IMR-90 (cell line): ENCODE data around the gene ANGPTL7.

ENCODE experiments used
- BHLHE40 ChIP-seq: fragments of 150-350 bp; IDR thresholded peaks from 2 replicates; pipeline ENCODE4 v1.6.1; 2016; ENCODE audit warnings: mild to moderate bottlenecking, low read depth, low read length
- CEBPB ChIP-seq: IDR thresholded peaks from 2 replicates; pipeline ENCODE4 v1.6.1; 2012; ENCODE audit warnings: low read depth, low read length, improper control_type of control experiment
- CHD1 ChIP-seq: IDR thresholded peaks from 2 replicates; pipeline ENCODE4 v1.6.1; 2012; ENCODE audit warnings: low read depth, low read length, improper control_type of control experiment
- FOS ChIP-seq: fragments of 150-350 bp; IDR thresholded peaks from 2 replicates; pipeline ENCODE4 v1.6.1; 2016; ENCODE audit warnings: low read depth, low read length
- MAZ ChIP-seq: IDR thresholded peaks from 2 replicates; pipeline ENCODE4 v1.6.1; 2012; ENCODE audit warnings: low read depth, mild to moderate bottlenecking, low read length, improper control_type of control experiment, moderate library complexity, borderline replicate concordance
- MXI1 ChIP-seq: IDR thresholded peaks from 2 replicates; pipeline ENCODE4 v1.6.1; 2012; ENCODE audit warnings: low read depth, mild to moderate bottlenecking, low read length, moderate library complexity, borderline replicate concordance
- NFE2L2 ChIP-seq: fragments of 150-350 bp; IDR thresholded peaks from 2 replicates; pipeline ENCODE4 v1.6.1; 2016; ENCODE audit warnings: low read depth, mild to moderate bottlenecking, low read length
- POLR2A ChIP-seq: IDR thresholded peaks from 2 replicates; pipeline ENCODE4 v1.6.1; 2012; ENCODE audit warnings: mild to moderate bottlenecking, low read depth, low read length
- RAD21 ChIP-seq: IDR thresholded peaks from 2 replicates; pipeline ENCODE4 v1.6.1; 2012; ENCODE audit warnings: low read length, improper control_type of control experiment
- RCOR1 ChIP-seq: IDR thresholded peaks from 2 replicates; pipeline ENCODE4 v1.6.1; 2012; ENCODE audit warnings: mild to moderate bottlenecking, low read length, improper control_type of control experiment; ENCODE audit not compliant: insufficient replicate concordance
- RFX5 ChIP-seq: IDR thresholded peaks from 2 replicates; pipeline ENCODE4 v1.8.0; 2012; ENCODE audit warnings: low read depth, mild to moderate bottlenecking, low read length, moderate library complexity
- TF ChIP-seq, protein P1 (sequence below): fragments of 150-350 bp; IDR thresholded peaks from 2 replicates; pipeline ENCODE4 v1.6.1; 2017; ENCODE audit warnings: mild to moderate bottlenecking, antibody characterized with exemption, low read length, low read depth
- TF ChIP-seq, protein P2 (sequence below): conservative IDR thresholded peaks from 2 replicates; pipeline ENCODE4 v1.5.1; 2012; ENCODE audit warnings: mild to moderate bottlenecking, low read depth, low read length, improper control_type of control experiment

DNA sequence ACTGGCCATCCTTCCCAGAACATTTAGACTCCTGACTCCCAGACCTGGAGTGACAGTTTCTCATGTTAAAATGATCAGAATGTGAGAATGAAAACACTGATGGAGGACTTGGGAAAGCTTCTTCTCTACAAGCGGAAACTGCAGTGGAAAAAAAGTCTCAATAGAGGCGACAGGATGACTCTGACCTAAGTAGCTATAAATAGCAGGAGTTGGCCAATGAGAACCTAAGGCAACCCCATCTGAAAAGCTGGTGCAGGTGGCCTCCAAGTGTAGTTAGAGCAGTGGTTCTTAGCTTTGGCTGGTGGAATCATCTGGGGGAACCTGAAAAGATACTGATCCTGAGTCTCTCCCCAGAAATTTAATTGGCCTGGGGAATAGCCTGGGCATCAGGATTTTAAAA, 45.2 kb upstream of the ANGPTL7 start:
- TF ChIP-seq, protein P1, sequence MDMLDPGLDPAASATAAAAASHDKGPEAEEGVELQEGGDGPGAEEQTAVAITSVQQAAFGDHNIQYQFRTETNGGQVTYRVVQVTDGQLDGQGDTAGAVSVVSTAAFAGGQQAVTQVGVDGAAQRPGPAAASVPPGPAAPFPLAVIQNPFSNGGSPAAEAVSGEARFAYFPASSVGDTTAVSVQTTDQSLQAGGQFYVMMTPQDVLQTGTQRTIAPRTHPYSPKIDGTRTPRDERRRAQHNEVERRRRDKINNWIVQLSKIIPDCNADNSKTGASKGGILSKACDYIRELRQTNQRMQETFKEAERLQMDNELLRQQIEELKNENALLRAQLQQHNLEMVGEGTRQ, result no peak
- TF ChIP-seq, protein P2, sequence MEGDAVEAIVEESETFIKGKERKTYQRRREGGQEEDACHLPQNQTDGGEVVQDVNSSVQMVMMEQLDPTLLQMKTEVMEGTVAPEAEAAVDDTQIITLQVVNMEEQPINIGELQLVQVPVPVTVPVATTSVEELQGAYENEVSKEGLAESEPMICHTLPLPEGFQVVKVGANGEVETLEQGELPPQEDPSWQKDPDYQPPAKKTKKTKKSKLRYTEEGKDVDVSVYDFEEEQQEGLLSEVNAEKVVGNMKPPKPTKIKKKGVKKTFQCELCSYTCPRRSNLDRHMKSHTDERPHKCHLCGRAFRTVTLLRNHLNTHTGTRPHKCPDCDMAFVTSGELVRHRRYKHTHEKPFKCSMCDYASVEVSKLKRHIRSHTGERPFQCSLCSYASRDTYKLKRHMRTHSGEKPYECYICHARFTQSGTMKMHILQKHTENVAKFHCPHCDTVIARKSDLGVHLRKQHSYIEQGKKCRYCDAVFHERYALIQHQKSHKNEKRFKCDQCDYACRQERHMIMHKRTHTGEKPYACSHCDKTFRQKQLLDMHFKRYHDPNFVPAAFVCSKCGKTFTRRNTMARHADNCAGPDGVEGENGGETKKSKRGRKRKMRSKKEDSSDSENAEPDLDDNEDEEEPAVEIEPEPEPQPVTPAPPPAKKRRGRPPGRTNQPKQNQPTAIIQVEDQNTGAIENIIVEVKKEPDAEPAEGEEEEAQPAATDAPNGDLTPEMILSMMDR, result no peak
- TF ChIP-seq POLR2A (no peak), CEBPB (no peak), BHLHE40 (no peak), MXI1 (no peak), RFX5 (no peak), RCOR1 (no peak), MAZ (no peak), RAD21 (no peak), CHD1 (no peak), NFE2L2 (no peak), FOS (no peak)
